GM23248 (cell line): ENCODE measurements around the gene GNPTG.

Source experiments
- EZH2 ChIP-seq: fragments of 200-600 bp; sonication (generic); IDR thresholded peaks from 2 replicates; pipeline ENCODE4 v1.6.1; 2018; ENCODE audit warnings: antibody characterized with exemption, mild to moderate bottlenecking; ENCODE audit not compliant: insufficient read depth, poor library complexity, severe bottlenecking
- EZH2phosphoT487 ChIP-seq: fragments of 200-600 bp; sonication (generic); IDR thresholded peaks from 2 replicates; pipeline ENCODE4 v1.6.1; 2018; ENCODE audit warnings: antibody characterized with exemption, moderate library complexity, mild to moderate bottlenecking, low read depth; ENCODE audit not compliant: insufficient read depth

DNA sequence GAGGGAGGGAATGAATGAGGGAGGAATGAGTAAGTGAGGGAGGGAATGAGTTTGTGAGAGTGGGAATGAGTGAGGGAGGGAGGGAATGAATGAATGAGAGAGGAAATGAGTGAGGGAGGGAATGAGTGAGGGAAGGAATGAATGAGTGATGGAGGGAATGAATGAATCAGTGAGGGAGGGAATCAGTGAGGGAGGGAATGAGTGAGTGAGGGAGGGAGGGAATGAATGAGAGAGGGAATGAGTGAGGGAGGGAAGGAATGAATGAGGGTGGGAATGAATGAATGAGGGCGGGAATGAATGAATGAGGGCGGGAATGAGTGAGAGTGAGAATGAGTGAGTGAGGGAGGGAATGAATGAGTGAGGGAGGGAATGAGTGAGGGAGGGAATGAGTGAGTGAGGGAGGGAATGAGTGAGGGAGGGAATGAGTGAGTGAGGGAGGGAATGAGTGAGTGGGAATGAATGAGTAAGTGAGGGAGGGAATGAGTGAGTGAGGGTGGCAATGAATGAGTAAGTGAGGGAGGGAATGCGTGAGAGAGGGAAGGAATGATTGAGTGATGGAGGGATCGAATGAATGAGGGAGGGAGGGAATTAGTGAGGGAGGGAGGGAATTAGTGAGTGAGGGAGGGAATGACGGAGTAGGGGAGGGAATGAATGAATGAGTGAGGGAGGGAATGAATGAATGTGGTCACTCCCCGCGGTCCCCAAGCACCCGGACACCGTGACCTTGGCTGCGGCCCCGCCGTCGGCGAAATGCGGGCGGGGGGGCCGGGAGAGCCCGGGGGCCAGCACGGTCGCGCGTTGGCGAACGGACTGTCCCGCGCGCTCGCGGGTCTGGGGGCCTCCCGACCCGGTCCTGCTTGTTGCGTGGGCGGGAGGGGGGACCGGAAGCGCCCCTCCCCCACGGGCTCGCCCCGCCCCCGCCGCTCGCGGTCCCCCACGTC is 43.4 kb upstream of the GNPTG start:
- TF ChIP-seq EZH2 (no peak), EZH2phosphoT487 (no peak)
